Measurements from ENCODE around the gene MYH11.
A peak's percentile ranks its signal among the peaks of the same experiment; 100 is the strongest.
"Not testable (repeated sequence)": the region's sequence is repeated elsewhere in the genome, so short reads cannot be mapped to it uniquely, and the experiment has no call there.

Gene MYH11

DNA sequence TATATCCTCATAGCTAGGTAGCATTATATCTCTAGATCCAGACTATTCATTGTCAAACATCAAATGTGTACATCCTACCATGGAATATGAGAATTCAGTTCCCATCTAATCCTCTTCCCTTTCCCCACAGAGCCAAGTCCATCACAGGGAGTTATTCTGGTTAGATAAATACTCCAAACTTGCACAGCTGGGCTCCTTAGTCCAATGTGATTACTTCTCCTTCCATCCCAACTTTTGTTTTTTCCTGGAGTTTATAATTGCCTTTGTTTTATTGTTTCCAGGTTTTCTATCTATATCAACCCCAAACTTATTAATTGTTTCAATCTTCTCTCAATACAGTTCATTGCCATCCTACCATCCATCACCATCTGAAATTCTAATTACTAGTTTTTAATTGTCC, 59.9 kb downstream of the MYH11 start:
- peak overlapping the region in 1 of 2 donors; percentile 74 for H3K27ac ChIP-seq
- no peaks in the 10 kb centered on the region for H3K27me3 ChIP-seq
- peaks cover 45 to 75% (median 58%) of the 10 kb centered on the region in 3 donors for H3K36me3 ChIP-seq
- no peak for TF ChIP-seq CTCF (IDR thresholded peaks at IDR 0.05)
- no peaks in the 10 kb centered on the region for H3K9me3 ChIP-seq
- no peak for DNase-seq
- H3K4me1 ChIP-seq = peaks cover 0 to 100% (median 50%) of the 10 kb centered on the region in 4 donors
- H3K4me3 ChIP-seq = no peak overlapping the region
- intact Hi-C loops (cut with DNase I; ENCODE audit: low total_unique reads) = no loop called here

DNA sequence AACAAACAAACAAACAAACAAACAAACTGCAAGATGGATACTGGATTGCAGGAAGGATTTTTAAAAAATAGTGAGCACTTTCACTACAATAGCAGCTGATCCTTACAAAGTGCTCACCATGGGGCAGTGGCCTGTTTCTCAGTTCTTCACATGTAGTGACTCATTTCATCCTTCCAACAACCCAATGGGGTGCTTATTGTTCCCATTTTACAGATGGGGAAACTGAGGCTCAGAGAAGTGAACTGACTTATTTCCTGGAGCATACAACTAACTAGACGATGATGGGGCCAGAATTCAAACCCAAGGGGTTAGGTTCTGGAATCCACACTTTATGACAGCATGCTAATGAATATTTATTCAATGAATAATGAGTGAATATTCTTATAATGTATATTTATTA, 61.2 kb downstream of the MYH11 start:
- intact Hi-C loops (cut with DNase I; ENCODE audit: low total_unique reads) = no loop called here
- no peak overlapping the region for H3K4me3 ChIP-seq
- H3K27ac ChIP-seq = peak overlapping the region; percentile 64 to 74
- H3K27me3 ChIP-seq = no peaks in the 10 kb centered on the region
- no peaks in the 10 kb centered on the region for H3K9me3 ChIP-seq
- peaks cover 45 to 67% (median 49%) of the 10 kb centered on the region in 3 donors for H3K36me3 ChIP-seq
- TF ChIP-seq CTCF (IDR thresholded peaks at IDR 0.05) = no peak
- peaks cover 0 to 100% (median 54%) of the 10 kb centered on the region in 4 donors for H3K4me1 ChIP-seq
- DNase-seq = no peak

GRCh38 chr16:15792563-15792971, 64.3 kb downstream of the MYH11 start:
- peak in 1 of 2 donors; percentile 61 for DNase-seq
- no peaks in the 10 kb centered on the region for H3K9me3 ChIP-seq
- H3K4me1 ChIP-seq = peaks cover 0 to 100% (median 61%) of the 10 kb centered on the region in 4 donors
- intact Hi-C loops (cut with DNase I; ENCODE audit: low total_unique reads) = no loop called here
- peaks cover 16 to 53% (median 35%) of the 10 kb centered on the region in 3 donors for H3K36me3 ChIP-seq
- no peak overlapping the region for H3K4me3 ChIP-seq
- H3K27ac ChIP-seq = peak overlapping the region; percentile 58 to 74
- TF ChIP-seq CTCF (IDR thresholded peaks at IDR 0.05) = no peak
- H3K27me3 ChIP-seq = no peaks in the 10 kb centered on the region

GRCh38 chr16:15790458-15790857, 66.4 kb downstream of the MYH11 start:
- intact Hi-C loops (cut with DNase I; ENCODE audit: low total_unique reads) = no loop called here
- H3K4me3 ChIP-seq = no peak overlapping the region
- H3K27me3 ChIP-seq = no peaks in the 10 kb centered on the region
- H3K27ac ChIP-seq = peak overlapping the region; percentile 58 to 74
- DNase-seq = no peak
- H3K4me1 ChIP-seq = peaks cover 0 to 100% (median 61%) of the 10 kb centered on the region in 4 donors
- H3K36me3 ChIP-seq = peaks cover 18 to 53% (median 30%) of the 10 kb centered on the region in 3 donors
- no peak for TF ChIP-seq CTCF (IDR thresholded peaks at IDR 0.05)
- no peaks in the 10 kb centered on the region for H3K9me3 ChIP-seq

- peaks cover 23 to 53% (median 29%) of the 10 kb centered on the region in 3 donors for H3K36me3 ChIP-seq
- DNase-seq; H3K4me3 ChIP-seq; intact Hi-C loops (cut with DNase I; ENCODE audit: low total_unique reads); H3K27me3 ChIP-seq; H3K9me3 ChIP-seq: not testable (repeated sequence)
- peak overlapping the region; percentile 58 to 74 for H3K27ac ChIP-seq
- H3K4me1 ChIP-seq = peaks cover 0 to 100% (median 61%) of the 10 kb centered on the region in 4 donors
Observed at GRCh38 chr16:15789816-15790215, 67.0 kb downstream of the MYH11 start.

- intact Hi-C loops (cut with DNase I; ENCODE audit: low total_unique reads) = no loop called here
- no peak for TF ChIP-seq CTCF (IDR thresholded peaks at IDR 0.05)
- no peaks in the 10 kb centered on the region for H3K9me3 ChIP-seq
- H3K27ac ChIP-seq = peak overlapping the region; percentile 58 to 74
- no peak overlapping the region for H3K4me3 ChIP-seq
- H3K4me1 ChIP-seq = peaks cover 0 to 100% (median 53%) of the 10 kb centered on the region in 4 donors
- H3K36me3 ChIP-seq = peaks cover 31 to 54% (median 33%) of the 10 kb centered on the region in 3 donors
- no peak for DNase-seq
- H3K27me3 ChIP-seq = no peaks in the 10 kb centered on the region
Observed at GRCh38 chr16:15788846-15789239, 68.0 kb downstream of the MYH11 start.

Measured in tibial artery (tissue), 4 donors.